OCI-LY1 (cell line): ENCODE data around the gene PKD1L1.

Source experiments
- H2AFZ ChIP-seq: fragments of 200-600 bp; sonication (generic), shearing (Covaris generic); 2 replicates; pipeline ENCODE4 v1.6.0; 2014; ENCODE audit warnings: antibody characterized with exemption, mild to moderate bottlenecking, low read length
- H3F3A ChIP-seq: fragments of 200-600 bp; sonication (generic), shearing (Covaris generic); 2 replicates; pipeline ENCODE4 v1.6.0; 2014; ENCODE audit warnings: mild to moderate bottlenecking, antibody characterized with exemption, low read length, moderate library complexity; ENCODE audit not compliant: insufficient read depth
- H3K27ac ChIP-seq: fragments of 200-600 bp; sonication (generic); 2 replicates; pipeline ENCODE4 v1.5.1; 2014; ENCODE audit warnings: low read length, mixed run types, mild to moderate bottlenecking, low read depth; ENCODE audit not compliant: poor library complexity, severe bottlenecking
- H3K27me3 ChIP-seq: fragments of 200-600 bp; sonication (generic); 2 replicates; pipeline ENCODE4 v1.6.0; 2014; ENCODE audit warnings: antibody characterized with exemption, mild to moderate bottlenecking, low read length, moderate library complexity; ENCODE audit not compliant: insufficient read depth
- H3K36me3 ChIP-seq: fragments of 200-600 bp; sonication (generic); 2 replicates; pipeline ENCODE4 v1.6.1; 2014; ENCODE audit warnings: mild to moderate bottlenecking, antibody characterized with exemption, low read length, moderate library complexity, mixed read lengths; ENCODE audit not compliant: insufficient read depth
- H3K4me1 ChIP-seq: fragments of 200-600 bp; sonication (generic); 2 replicates; pipeline ENCODE4 v1.5.1; 2014; ENCODE audit warnings: mild to moderate bottlenecking, low read length, moderate library complexity; ENCODE audit not compliant: insufficient read depth, severe bottlenecking
- H3K4me2 ChIP-seq: fragments of 200-600 bp; sonication (generic), shearing (Covaris generic); 2 replicates; pipeline ENCODE4 v1.6.1; 2014; ENCODE audit warnings: low read length
- H3K4me3 ChIP-seq: fragments of 200-600 bp; sonication (generic); 2 replicates; pipeline ENCODE4 v1.5.1; 2014; ENCODE audit warnings: low read length, low read depth, mild to moderate bottlenecking, mixed read lengths; ENCODE audit not compliant: poor library complexity, severe bottlenecking
- H3K79me2 ChIP-seq: fragments of 200-600 bp; shearing (Covaris generic); 2 replicates; pipeline ENCODE4 v1.6.1; 2016; ENCODE audit warnings: mixed run types, low read length, mixed read lengths; ENCODE audit not compliant: insufficient read depth
- H3K9ac ChIP-seq: fragments of 200-600 bp; sonication (generic), shearing (Covaris generic); 2 replicates; pipeline ENCODE4 v1.6.1; 2014; ENCODE audit warnings: mild to moderate bottlenecking, low read length, mixed read lengths
- H3K9me2 ChIP-seq: fragments of 200-600 bp; sonication (generic), shearing (Covaris generic); 2 replicates; pipeline ENCODE4 v1.6.1; 2014; ENCODE audit warnings: low read depth, mild to moderate bottlenecking, low read length, mixed read lengths
- H3K9me3 ChIP-seq: fragments of 200-600 bp; shearing (Covaris generic); 2 replicates; pipeline ENCODE4 v1.6.1; 2014; ENCODE audit warnings: low read length, mixed read lengths
- H4K20me1 ChIP-seq: fragments of 200-600 bp; sonication (generic), shearing (Covaris generic); 2 replicates; pipeline ENCODE4 v1.6.0; 2016; ENCODE audit warnings: mild to moderate bottlenecking, low read length; ENCODE audit not compliant: insufficient read depth
- CTCF ChIP-seq: fragments of 200-600 bp; sonication (generic), shearing (Covaris generic); IDR thresholded peaks from 2 replicates; pipeline ENCODE4 v1.5.1; 2017; ENCODE audit warnings: mild to moderate bottlenecking, antibody characterized with exemption, low read length, moderate library complexity, mixed read lengths
- EZH2 ChIP-seq: fragments of 200-600 bp; sonication (generic), shearing (Covaris generic); IDR thresholded peaks from 2 replicates; pipeline ENCODE4 v1.8.0; 2017; ENCODE audit warnings: borderline replicate concordance, mixed run types, mild to moderate bottlenecking, antibody characterized with exemption, low read length, moderate library complexity, mixed read lengths

The PKD1L1 gene

GRCh38 chr7:47897831-47898230 lies 50.4 kb downstream of the PKD1L1 start:
- Histone ChIP-seq H3F3A (no peaks in the 10 kb centered on the region), H2AFZ (no peak overlapping the region), H3K27me3 (no peaks in the 10 kb centered on the region), H3K9me3 (no peaks in the 10 kb centered on the region), H4K20me1 (no peaks in the 10 kb centered on the region), H3K4me2 (no peak overlapping the region), H3K36me3 (no peaks in the 10 kb centered on the region), H3K4me1 (no peaks in the 10 kb centered on the region), H3K79me2 (no peaks in the 10 kb centered on the region), H3K27ac (no peak overlapping the region), H3K4me3 (no peak overlapping the region), H3K9ac (no peak overlapping the region), H3K9me2 (no peaks in the 10 kb centered on the region)
- no peak for TF ChIP-seq EZH2
- no peak for TF ChIP-seq CTCF

- no peak overlapping the region for H3K4me3 ChIP-seq
- H4K20me1 ChIP-seq = no peaks in the 10 kb centered on the region
- no peaks in the 10 kb centered on the region for H3K9me3 ChIP-seq
- no peak overlapping the region for H3K4me2 ChIP-seq
- H3F3A ChIP-seq = no peaks in the 10 kb centered on the region
- no peak overlapping the region for H3K27ac ChIP-seq
- H3K79me2 ChIP-seq = no peaks in the 10 kb centered on the region
- H3K4me1 ChIP-seq = no peaks in the 10 kb centered on the region
- H3K9me2 ChIP-seq = no peaks in the 10 kb centered on the region
- no peaks in the 10 kb centered on the region for H3K36me3 ChIP-seq
- no peak overlapping the region for H2AFZ ChIP-seq
- no peak overlapping the region for H3K9ac ChIP-seq
- TF ChIP-seq CTCF = no peak
- TF ChIP-seq EZH2 = no peak
- no peaks in the 10 kb centered on the region for H3K27me3 ChIP-seq
These were observed 51.4 kb downstream of the PKD1L1 start for GRCh38 chr7:47896809-47897423.

GRCh38 chr7:47895026-47895425 lies 53.2 kb downstream of the PKD1L1 start:
- Histone ChIP-seq H3K9ac (no peak overlapping the region), H3K27ac (no peak overlapping the region), H3K9me3 (no peaks in the 10 kb centered on the region), H3K27me3 (0 out of 2 replicates have a peak, but pooled peaks cover 6% of the 10 kb centered on the region), H3K4me3 (no peak overlapping the region), H3K4me1 (no peaks in the 10 kb centered on the region), H3K4me2 (no peak overlapping the region), H4K20me1 (no peaks in the 10 kb centered on the region), H3K36me3 (no peaks in the 10 kb centered on the region), H3K9me2 (no peaks in the 10 kb centered on the region), H3K79me2 (no peaks in the 10 kb centered on the region), H2AFZ (no peak overlapping the region), H3F3A (no peaks in the 10 kb centered on the region)
- TF ChIP-seq CTCF (no peak), EZH2 (no peak)
